Measurements from ENCODE around the gene DKKL1. TPM values are rescaled to one million over a fixed set of nuclear protein-coding genes. Genes with fewer than 3 reads are reported as not detected.

Gene DKKL1
- total RNA-seq, 1 experiment from 2014 or later, result 0.95 TPM

DNA sequence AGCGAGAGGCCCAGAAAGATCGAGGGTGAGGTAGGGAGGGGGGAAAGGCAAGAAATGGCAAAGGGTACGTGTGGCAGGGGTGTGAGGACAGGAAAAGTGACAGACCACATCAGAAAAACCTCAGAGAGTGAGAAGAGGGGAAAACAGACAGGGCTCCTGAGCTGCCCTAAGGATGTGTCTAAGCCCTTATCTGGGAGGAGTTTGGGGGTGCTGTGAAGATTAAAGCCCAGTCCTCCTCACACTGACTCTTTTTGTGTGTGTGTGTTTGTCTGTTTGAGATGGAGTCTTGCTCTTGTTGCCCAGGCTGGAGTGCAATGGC, 60.3 kb downstream of the DKKL1 start:
- DNase-seq (ENCODE audit: low read depth, low spot score) (no peak), ATAC-seq (no peak)
- Histone ChIP-seq H3K4me3 (ENCODE audit: low read depth in 2 of 2, low read length in 2 of 2) (no peak overlapping the region), H3K9me3 (ENCODE audit: control insufficient read depth, insufficient read depth, low read depth, low read length) (no peaks in the 10 kb centered on the region), H3K27ac (ENCODE audit: low read length) (no peak overlapping the region), H3K27me3 (ENCODE audit: control insufficient read depth, insufficient read depth, low read length) (peaks cover 10% of the 10 kb centered on the region), H3K4me1 (ENCODE audit: control insufficient read depth, insufficient read depth, low read length) (peaks cover 3% of the 10 kb centered on the region; the same call in 1 of the 2 replicates), H3K36me3 (ENCODE audit: control insufficient read depth, insufficient read depth, low read length) (no peaks in the 10 kb centered on the region)
- in situ Hi-C loops (cut with HindIII; ENCODE audit: low pct_unique_long_range_greater_than_20kb, low sequenced_read_pairs), result no loop called here
- POLR2A ChIA-PET, result no interaction called here
- TF ChIP-seq, protein P1, sequence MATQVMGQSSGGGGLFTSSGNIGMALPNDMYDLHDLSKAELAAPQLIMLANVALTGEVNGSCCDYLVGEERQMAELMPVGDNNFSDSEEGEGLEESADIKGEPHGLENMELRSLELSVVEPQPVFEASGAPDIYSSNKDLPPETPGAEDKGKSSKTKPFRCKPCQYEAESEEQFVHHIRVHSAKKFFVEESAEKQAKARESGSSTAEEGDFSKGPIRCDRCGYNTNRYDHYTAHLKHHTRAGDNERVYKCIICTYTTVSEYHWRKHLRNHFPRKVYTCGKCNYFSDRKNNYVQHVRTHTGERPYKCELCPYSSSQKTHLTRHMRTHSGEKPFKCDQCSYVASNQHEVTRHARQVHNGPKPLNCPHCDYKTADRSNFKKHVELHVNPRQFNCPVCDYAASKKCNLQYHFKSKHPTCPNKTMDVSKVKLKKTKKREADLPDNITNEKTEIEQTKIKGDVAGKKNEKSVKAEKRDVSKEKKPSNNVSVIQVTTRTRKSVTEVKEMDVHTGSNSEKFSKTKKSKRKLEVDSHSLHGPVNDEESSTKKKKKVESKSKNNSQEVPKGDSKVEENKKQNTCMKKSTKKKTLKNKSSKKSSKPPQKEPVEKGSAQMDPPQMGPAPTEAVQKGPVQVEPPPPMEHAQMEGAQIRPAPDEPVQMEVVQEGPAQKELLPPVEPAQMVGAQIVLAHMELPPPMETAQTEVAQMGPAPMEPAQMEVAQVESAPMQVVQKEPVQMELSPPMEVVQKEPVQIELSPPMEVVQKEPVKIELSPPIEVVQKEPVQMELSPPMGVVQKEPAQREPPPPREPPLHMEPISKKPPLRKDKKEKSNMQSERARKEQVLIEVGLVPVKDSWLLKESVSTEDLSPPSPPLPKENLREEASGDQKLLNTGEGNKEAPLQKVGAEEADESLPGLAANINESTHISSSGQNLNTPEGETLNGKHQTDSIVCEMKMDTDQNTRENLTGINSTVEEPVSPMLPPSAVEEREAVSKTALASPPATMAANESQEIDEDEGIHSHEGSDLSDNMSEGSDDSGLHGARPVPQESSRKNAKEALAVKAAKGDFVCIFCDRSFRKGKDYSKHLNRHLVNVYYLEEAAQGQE (IDR thresholded peaks at IDR 0.05; ENCODE audit: insufficient read depth in 1 of 2, low read depth in 2 of 2, low read length in 1 of 2), result no peak
- TF ChIP-seq, protein P2, sequence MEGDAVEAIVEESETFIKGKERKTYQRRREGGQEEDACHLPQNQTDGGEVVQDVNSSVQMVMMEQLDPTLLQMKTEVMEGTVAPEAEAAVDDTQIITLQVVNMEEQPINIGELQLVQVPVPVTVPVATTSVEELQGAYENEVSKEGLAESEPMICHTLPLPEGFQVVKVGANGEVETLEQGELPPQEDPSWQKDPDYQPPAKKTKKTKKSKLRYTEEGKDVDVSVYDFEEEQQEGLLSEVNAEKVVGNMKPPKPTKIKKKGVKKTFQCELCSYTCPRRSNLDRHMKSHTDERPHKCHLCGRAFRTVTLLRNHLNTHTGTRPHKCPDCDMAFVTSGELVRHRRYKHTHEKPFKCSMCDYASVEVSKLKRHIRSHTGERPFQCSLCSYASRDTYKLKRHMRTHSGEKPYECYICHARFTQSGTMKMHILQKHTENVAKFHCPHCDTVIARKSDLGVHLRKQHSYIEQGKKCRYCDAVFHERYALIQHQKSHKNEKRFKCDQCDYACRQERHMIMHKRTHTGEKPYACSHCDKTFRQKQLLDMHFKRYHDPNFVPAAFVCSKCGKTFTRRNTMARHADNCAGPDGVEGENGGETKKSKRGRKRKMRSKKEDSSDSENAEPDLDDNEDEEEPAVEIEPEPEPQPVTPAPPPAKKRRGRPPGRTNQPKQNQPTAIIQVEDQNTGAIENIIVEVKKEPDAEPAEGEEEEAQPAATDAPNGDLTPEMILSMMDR (IDR thresholded peaks at IDR 0.05), result no peak
- TF ChIP-seq POLR2AphosphoS5 (IDR thresholded peaks at IDR 0.05; ENCODE audit: low read depth, low read length) (no peak), TCF7L2 (IDR thresholded peaks at IDR 0.05; ENCODE audit: low read depth, low read length) (no peak), SIN3A (IDR thresholded peaks at IDR 0.05; ENCODE audit: borderline replicate concordance, insufficient read depth, low read depth, low read length) (no peak)
- intact Hi-C loops (cut with micrococcal nuclease; ENCODE audit: unreplicated experiment), result no loop called here
- CTCF ChIA-PET, result no interaction called here
- no TSS peak for BruUV-seq (replicated peaks)

Other genes with a start within 250 kb of the DKKL1 start
- gene LIN7B, start 249.5 kb upstream of the DKKL1 start, total RNA-seq (2021; ENCODE audit: unreplicated experiment), result 6.4 TPM
- 1.4 TPM for gene C19orf73, start 244.7 kb upstream of the DKKL1 start, total RNA-seq (2021; ENCODE audit: unreplicated experiment)
- 21.7 TPM for gene PPFIA3, start 244.3 kb upstream of the DKKL1 start, total RNA-seq (2021; ENCODE audit: unreplicated experiment)
- gene HRC, start 208.5 kb upstream of the DKKL1 start, total RNA-seq (2021; ENCODE audit: unreplicated experiment), result 0.13 TPM
- 19.4 TPM for gene TRPM4, start 206.1 kb upstream of the DKKL1 start, total RNA-seq (2021; ENCODE audit: unreplicated experiment)
- gene SLC6A16, start 38.7 kb upstream of the DKKL1 start, total RNA-seq (2021; ENCODE audit: unreplicated experiment), result 1.3 TPM
- 0.33 TPM for gene CD37, start 28.5 kb upstream of the DKKL1 start, total RNA-seq (2021; ENCODE audit: unreplicated experiment)
- 31.9 TPM for gene TEAD2, start 1.5 kb upstream of the DKKL1 start, total RNA-seq (2021; ENCODE audit: unreplicated experiment)
- gene KASH5, start 24.4 kb downstream of the DKKL1 start, total RNA-seq (2021; ENCODE audit: unreplicated experiment), result not detected
- gene PTH2, start 59.6 kb downstream of the DKKL1 start, total RNA-seq (2021; ENCODE audit: unreplicated experiment), result not detected
- gene GFY, start 61.5 kb downstream of the DKKL1 start, total RNA-seq (2021; ENCODE audit: unreplicated experiment), result not detected
- 1.2 TPM for gene SLC17A7, start 77.7 kb downstream of the DKKL1 start, total RNA-seq (2021; ENCODE audit: unreplicated experiment)
- 78.5 TPM for gene PIH1D1, start 87.9 kb downstream of the DKKL1 start, total RNA-seq (2021; ENCODE audit: unreplicated experiment)
- gene ALDH16A1, start 89.3 kb downstream of the DKKL1 start, total RNA-seq (2021; ENCODE audit: unreplicated experiment), result 19.6 TPM
- gene FLT3LG, start 110.3 kb downstream of the DKKL1 start, total RNA-seq (2021; ENCODE audit: unreplicated experiment), result 1.5 TPM
- 1,196 TPM for gene RPL13A, start 123.7 kb downstream of the DKKL1 start, total RNA-seq (2021; ENCODE audit: unreplicated experiment)
- 956 TPM for gene RPS11, start 132.6 kb downstream of the DKKL1 start, total RNA-seq (2021; ENCODE audit: unreplicated experiment)
- 16.7 TPM for gene FCGRT, start 148.8 kb downstream of the DKKL1 start, total RNA-seq (2021; ENCODE audit: unreplicated experiment)
- 3.0 TPM for gene RCN3, start 164.1 kb downstream of the DKKL1 start, total RNA-seq (2021; ENCODE audit: unreplicated experiment)
- 66.1 TPM for gene NOSIP, start 216.7 kb downstream of the DKKL1 start, total RNA-seq (2021; ENCODE audit: unreplicated experiment)
- 0.64 TPM for gene PRRG2, start 217.4 kb downstream of the DKKL1 start, total RNA-seq (2021; ENCODE audit: unreplicated experiment)
- gene PRR12, start 227.3 kb downstream of the DKKL1 start, total RNA-seq (2021; ENCODE audit: unreplicated experiment), result 22.9 TPM

Measured in Panc1 (cell line).